HEK293 (cell line): Measurements from ENCODE around the gene POLR2L.

Source experiments
- ZNF112 ChIP-seq: fragments of 450-650 bp; formaldehyde crosslinking; IDR thresholded peaks from 2 replicates; pipeline ENCODE4 v1.5.0; 2017; ENCODE audit warnings: missing biosample characterization, missing genetic modification characterization
- ZNF155 ChIP-seq: fragments of 450-650 bp; formaldehyde crosslinking; IDR thresholded peaks from 2 replicates; pipeline ENCODE4 v1.5.1; 2016; ENCODE audit warnings: missing biosample characterization, missing genetic modification characterization
- TF ChIP-seq, protein P1 (sequence below): fragments of 450-650 bp; formaldehyde crosslinking; IDR thresholded peaks from 2 replicates; pipeline ENCODE4 v1.5.1; 2016; ENCODE audit warnings: missing biosample characterization, missing genetic modification characterization
- TF ChIP-seq, protein P2 (sequence below): fragments of 450-650 bp; formaldehyde crosslinking; IDR thresholded peaks from 2 replicates; pipeline ENCODE4 v1.5.1; 2016; ENCODE audit warnings: missing biosample characterization, missing genetic modification characterization
- TF ChIP-seq, protein P3 (sequence below): fragments of 450-650 bp; formaldehyde crosslinking; IDR thresholded peaks from 2 replicates; pipeline ENCODE4 v1.5.1; 2016; ENCODE audit warnings: missing biosample characterization, missing genetic modification characterization
- TF ChIP-seq, protein P4 (sequence below): fragments of 450-650 bp; formaldehyde crosslinking; conservative IDR thresholded peaks from 2 replicates; pipeline ENCODE4 v1.5.1; 2016; ENCODE audit warnings: low read depth, missing biosample characterization, missing genetic modification characterization
- TF ChIP-seq, protein P5 (sequence below): fragments of 450-650 bp; formaldehyde crosslinking; IDR thresholded peaks from 2 replicates; pipeline ENCODE4 v1.5.1; 2016; ENCODE audit warnings: missing biosample characterization, missing genetic modification characterization

DNA sequence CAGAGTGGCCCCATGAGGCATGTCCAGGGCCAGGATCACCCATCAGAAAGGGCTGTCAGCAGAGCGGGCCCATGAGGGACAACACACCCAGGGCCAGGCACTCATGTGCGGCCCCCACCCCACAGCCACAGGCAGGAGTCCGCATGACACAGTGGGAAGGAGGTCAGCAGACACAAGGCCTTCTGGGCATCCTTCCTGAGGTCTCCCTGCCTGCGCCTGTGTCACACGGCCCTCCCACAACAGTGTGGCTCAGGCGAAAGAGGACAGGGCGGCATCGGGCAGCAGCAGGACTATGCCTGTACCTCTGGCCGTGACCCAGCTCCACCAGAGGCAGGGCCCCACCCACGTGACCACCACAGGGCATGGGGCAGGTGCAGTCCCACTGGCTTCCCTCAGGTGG, 41.2 kb upstream of the POLR2L start:
- TF ChIP-seq, protein P1, sequence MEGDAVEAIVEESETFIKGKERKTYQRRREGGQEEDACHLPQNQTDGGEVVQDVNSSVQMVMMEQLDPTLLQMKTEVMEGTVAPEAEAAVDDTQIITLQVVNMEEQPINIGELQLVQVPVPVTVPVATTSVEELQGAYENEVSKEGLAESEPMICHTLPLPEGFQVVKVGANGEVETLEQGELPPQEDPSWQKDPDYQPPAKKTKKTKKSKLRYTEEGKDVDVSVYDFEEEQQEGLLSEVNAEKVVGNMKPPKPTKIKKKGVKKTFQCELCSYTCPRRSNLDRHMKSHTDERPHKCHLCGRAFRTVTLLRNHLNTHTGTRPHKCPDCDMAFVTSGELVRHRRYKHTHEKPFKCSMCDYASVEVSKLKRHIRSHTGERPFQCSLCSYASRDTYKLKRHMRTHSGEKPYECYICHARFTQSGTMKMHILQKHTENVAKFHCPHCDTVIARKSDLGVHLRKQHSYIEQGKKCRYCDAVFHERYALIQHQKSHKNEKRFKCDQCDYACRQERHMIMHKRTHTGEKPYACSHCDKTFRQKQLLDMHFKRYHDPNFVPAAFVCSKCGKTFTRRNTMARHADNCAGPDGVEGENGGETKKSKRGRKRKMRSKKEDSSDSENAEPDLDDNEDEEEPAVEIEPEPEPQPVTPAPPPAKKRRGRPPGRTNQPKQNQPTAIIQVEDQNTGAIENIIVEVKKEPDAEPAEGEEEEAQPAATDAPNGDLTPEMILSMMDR (tag by site-specific recombination) = no peak
- TF ChIP-seq, protein P2, sequence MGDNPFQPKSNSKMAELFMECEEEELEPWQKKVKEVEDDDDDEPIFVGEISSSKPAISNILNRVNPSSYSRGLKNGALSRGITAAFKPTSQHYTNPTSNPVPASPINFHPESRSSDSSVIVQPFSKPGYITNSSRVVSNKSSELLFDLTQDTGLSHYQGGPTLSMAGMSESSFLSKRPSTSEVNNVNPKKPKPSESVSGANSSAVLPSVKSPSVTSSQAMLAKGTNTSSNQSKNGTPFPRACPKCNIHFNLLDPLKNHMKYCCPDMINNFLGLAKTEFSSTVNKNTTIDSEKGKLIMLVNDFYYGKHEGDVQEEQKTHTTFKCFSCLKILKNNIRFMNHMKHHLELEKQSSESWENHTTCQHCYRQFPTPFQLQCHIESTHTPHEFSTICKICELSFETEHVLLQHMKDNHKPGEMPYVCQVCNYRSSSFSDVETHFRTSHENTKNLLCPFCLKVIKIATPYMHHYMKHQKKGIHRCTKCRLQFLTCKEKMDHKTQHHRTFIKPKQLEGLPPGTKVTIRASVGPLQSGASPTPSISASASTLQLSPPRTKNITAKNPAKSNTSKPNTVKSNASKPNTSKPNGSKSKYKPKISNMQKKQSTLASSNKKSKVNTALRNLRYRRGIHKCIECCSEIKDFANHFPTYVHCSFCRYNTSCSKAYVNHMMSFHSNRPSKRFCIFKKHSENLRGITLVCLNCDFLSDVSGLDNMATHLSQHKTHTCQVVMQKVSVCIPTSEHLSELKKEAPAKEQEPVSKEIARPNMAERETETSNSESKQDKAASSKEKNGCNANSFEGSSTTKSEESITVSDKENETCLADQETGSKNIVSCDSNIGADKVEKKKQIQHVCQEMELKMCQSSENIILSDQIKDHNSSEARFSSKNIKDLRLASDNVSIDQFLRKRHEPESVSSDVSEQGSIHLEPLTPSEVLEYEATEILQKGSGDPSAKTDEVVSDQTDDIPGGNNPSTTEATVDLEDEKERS = no peak
- no peak for TF ChIP-seq ZNF112 (tag by site-specific recombination)
- TF ChIP-seq, protein P3, sequence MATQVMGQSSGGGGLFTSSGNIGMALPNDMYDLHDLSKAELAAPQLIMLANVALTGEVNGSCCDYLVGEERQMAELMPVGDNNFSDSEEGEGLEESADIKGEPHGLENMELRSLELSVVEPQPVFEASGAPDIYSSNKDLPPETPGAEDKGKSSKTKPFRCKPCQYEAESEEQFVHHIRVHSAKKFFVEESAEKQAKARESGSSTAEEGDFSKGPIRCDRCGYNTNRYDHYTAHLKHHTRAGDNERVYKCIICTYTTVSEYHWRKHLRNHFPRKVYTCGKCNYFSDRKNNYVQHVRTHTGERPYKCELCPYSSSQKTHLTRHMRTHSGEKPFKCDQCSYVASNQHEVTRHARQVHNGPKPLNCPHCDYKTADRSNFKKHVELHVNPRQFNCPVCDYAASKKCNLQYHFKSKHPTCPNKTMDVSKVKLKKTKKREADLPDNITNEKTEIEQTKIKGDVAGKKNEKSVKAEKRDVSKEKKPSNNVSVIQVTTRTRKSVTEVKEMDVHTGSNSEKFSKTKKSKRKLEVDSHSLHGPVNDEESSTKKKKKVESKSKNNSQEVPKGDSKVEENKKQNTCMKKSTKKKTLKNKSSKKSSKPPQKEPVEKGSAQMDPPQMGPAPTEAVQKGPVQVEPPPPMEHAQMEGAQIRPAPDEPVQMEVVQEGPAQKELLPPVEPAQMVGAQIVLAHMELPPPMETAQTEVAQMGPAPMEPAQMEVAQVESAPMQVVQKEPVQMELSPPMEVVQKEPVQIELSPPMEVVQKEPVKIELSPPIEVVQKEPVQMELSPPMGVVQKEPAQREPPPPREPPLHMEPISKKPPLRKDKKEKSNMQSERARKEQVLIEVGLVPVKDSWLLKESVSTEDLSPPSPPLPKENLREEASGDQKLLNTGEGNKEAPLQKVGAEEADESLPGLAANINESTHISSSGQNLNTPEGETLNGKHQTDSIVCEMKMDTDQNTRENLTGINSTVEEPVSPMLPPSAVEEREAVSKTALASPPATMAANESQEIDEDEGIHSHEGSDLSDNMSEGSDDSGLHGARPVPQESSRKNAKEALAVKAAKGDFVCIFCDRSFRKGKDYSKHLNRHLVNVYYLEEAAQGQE = no peak
- TF ChIP-seq, protein P4, sequence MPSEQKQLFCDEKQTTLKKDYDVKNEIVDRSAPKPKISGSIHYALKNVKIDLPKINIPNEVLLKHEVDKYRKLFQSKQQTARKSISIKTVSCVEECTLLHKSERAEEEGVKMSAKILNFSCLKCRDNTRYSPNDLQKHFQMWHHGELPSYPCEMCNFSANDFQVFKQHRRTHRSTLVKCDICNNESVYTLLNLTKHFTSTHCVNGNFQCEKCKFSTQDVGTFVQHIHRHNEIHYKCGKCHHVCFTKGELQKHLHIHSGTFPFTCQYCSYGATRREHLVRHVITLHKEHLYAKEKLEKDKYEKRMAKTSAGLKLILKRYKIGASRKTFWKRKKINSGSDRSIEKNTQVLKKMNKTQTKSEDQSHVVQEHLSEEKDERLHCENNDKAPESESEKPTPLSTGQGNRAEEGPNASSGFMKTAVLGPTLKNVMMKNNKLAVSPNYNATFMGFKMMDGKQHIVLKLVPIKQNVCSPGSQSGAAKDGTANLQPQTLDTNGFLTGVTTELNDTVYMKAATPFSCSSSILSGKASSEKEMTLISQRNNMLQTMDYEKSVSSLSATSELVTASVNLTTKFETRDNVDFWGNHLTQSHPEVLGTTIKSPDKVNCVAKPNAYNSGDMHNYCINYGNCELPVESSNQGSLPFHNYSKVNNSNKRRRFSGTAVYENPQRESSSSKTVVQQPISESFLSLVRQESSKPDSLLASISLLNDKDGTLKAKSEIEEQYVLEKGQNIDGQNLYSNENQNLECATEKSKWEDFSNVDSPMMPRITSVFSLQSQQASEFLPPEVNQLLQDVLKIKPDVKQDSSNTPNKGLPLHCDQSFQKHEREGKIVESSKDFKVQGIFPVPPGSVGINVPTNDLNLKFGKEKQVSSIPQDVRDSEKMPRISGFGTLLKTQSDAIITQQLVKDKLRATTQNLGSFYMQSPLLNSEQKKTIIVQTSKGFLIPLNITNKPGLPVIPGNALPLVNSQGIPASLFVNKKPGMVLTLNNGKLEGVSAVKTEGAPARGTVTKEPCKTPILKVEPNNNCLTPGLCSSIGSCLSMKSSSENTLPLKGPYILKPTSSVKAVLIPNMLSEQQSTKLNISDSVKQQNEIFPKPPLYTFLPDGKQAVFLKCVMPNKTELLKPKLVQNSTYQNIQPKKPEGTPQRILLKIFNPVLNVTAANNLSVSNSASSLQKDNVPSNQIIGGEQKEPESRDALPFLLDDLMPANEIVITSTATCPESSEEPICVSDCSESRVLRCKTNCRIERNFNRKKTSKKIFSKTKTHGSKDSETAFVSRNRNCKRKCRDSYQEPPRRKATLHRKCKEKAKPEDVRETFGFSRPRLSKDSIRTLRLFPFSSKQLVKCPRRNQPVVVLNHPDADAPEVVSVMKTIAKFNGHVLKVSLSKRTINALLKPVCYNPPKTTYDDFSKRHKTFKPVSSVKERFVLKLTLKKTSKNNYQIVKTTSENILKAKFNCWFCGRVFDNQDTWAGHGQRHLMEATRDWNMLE = no peak
- TF ChIP-seq, protein P5, sequence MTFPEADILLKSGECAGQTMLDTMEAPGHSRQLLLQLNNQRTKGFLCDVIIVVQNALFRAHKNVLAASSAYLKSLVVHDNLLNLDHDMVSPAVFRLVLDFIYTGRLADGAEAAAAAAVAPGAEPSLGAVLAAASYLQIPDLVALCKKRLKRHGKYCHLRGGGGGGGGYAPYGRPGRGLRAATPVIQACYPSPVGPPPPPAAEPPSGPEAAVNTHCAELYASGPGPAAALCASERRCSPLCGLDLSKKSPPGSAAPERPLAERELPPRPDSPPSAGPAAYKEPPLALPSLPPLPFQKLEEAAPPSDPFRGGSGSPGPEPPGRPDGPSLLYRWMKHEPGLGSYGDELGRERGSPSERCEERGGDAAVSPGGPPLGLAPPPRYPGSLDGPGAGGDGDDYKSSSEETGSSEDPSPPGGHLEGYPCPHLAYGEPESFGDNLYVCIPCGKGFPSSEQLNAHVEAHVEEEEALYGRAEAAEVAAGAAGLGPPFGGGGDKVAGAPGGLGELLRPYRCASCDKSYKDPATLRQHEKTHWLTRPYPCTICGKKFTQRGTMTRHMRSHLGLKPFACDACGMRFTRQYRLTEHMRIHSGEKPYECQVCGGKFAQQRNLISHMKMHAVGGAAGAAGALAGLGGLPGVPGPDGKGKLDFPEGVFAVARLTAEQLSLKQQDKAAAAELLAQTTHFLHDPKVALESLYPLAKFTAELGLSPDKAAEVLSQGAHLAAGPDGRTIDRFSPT (tag by site-specific recombination) = no peak
- no peak for TF ChIP-seq ZNF155
